ENCODE measurements around the gene SYNGR2.
A peak's percentile ranks its signal among the peaks of the same experiment; 100 is the strongest.

Gene SYNGR2

GRCh38 chr17:78128551-78129350 is 39.6 kb upstream of the SYNGR2 start, which contains the start of gene TMC6:
Gene TMC6 (minus strand): TSS chr17:78128755. CDS start chr17:78126832, 1,923 bp downstream.
- Mint-ChIP-seq H3K4me3 (peak within 1 kb of the TSS; percentile 90), H3K27ac (peak within 1 kb of the TSS; percentile 90), H3K36me3 (ENCODE audit: low read depth) (peaks cover 2% of the 10 kb centered on the region), H3K4me1 (peaks cover 37% of the 10 kb centered on the region), H3K9me3 (no peaks in the 10 kb centered on the region), H3K27me3 (ENCODE audit: low read depth, poor library complexity) (peaks cover 19% of the 10 kb centered on the region)
- DNase-seq = peak; percentile 64
- no peak for TF ChIP-seq CTCF (IDR thresholded peaks at IDR 0.05)

GRCh38 chr17:78129351-78130089 is 38.9 kb upstream of the SYNGR2 start:
- no peak for DNase-seq
- no peak for TF ChIP-seq CTCF (IDR thresholded peaks at IDR 0.05)
- Mint-ChIP-seq H3K9me3 (no peaks in the 10 kb centered on the region), H3K36me3 (ENCODE audit: low read depth) (no peaks in the 10 kb centered on the region), H3K27ac (no peak overlapping the region), H3K4me3 (peak overlapping the region; percentile 90), H3K4me1 (peaks cover 39% of the 10 kb centered on the region), H3K27me3 (ENCODE audit: low read depth, poor library complexity) (peaks cover 26% of the 10 kb centered on the region)

- Mint-ChIP-seq H3K27ac (no peak overlapping the region), H3K9me3 (no peaks in the 10 kb centered on the region), H3K4me3 (peak overlapping the region; percentile 56), H3K36me3 (ENCODE audit: low read depth) (no peaks in the 10 kb centered on the region), H3K27me3 (ENCODE audit: low read depth, poor library complexity) (peaks cover 29% of the 10 kb centered on the region), H3K4me1 (peaks cover 39% of the 10 kb centered on the region)
- DNase-seq = no peak
- no peak for TF ChIP-seq CTCF (IDR thresholded peaks at IDR 0.05)
These were observed 38.3 kb upstream of the SYNGR2 start for GRCh38 chr17:78130090-78130436.

GRCh38 chr17:78130437-78131101 is 37.8 kb upstream of the SYNGR2 start, which contains the start of gene TMC8:
Gene TMC8 (plus strand): TSS chr17:78130771. CDS start chr17:78131589, 818 bp downstream.
- Mint-ChIP-seq H3K9me3 (no peaks in the 10 kb centered on the region), H3K27ac (no peak within 1 kb of the TSS), H3K4me3 (peak within 1 kb of the TSS; percentile 56), H3K27me3 (ENCODE audit: low read depth, poor library complexity) (peaks cover 31% of the 10 kb centered on the region), H3K4me1 (peaks cover 39% of the 10 kb centered on the region), H3K36me3 (ENCODE audit: low read depth) (no peaks in the 10 kb centered on the region)
- TF ChIP-seq CTCF (IDR thresholded peaks at IDR 0.05) = no peak
- DNase-seq = no peak

- Mint-ChIP-seq H3K27me3 (ENCODE audit: low read depth, poor library complexity) (peaks cover 32% of the 10 kb centered on the region), H3K4me3 (no peak overlapping the region)
- DNase-seq = no peak
These were observed 37.0 kb upstream of the SYNGR2 start for GRCh38 chr17:78131172-78132083.

More at GRCh38 chr17:78131172-78132083, 37.0 kb upstream of the SYNGR2 start:
- no peak for TF ChIP-seq CTCF (IDR thresholded peaks at IDR 0.05)
- Mint-ChIP-seq H3K4me1 (peaks cover 36% of the 10 kb centered on the region), H3K27ac (no peak overlapping the region), H3K36me3 (ENCODE audit: low read depth) (no peaks in the 10 kb centered on the region), H3K9me3 (no peaks in the 10 kb centered on the region)

Data from nephron progenitor cell (in vitro differentiated cells).